Upper lobe of left lung (tissue), 4 donors: Measurements from ENCODE around the gene AHRR.

Source experiments
- EP300 ChIP-seq, 4 donors: sonication (generic); formaldehyde crosslinking; IDR thresholded peaks; one replicate each; pipeline ENCODE4 v1.5.1; 2017; ENCODE audit warnings: antibody characterized with exemption in 4 of 4, control low read depth in 2 of 4
- POLR2A ChIP-seq, 4 donors: fragments of 450-650 bp; IDR thresholded peaks; one replicate each; pipeline ENCODE4 v1.5.1; 2016 to 2017; ENCODE audit warnings: antibody characterized with exemption in 4 of 4, mild to moderate bottlenecking in 2 of 4
- POLR2AphosphoS5 ChIP-seq, 2 donors: sonication (generic); formaldehyde crosslinking; IDR thresholded peaks; one replicate each; pipeline ENCODE4 v1.5.1; 2017; ENCODE audit warnings: antibody characterized with exemption in 2 of 2
- TF ChIP-seq, protein P1 (sequence below), 6 experiments: fragments of 450-650 bp in 4 of 6; fragments of 200-600 bp in 2 of 6; sonication (generic) in 2 of 6; IDR thresholded peaks; one replicate each; pipeline ENCODE4 v1.5.1; 2016 to 2019; ENCODE audit warnings: antibody characterized with exemption in 6 of 6

DNA sequence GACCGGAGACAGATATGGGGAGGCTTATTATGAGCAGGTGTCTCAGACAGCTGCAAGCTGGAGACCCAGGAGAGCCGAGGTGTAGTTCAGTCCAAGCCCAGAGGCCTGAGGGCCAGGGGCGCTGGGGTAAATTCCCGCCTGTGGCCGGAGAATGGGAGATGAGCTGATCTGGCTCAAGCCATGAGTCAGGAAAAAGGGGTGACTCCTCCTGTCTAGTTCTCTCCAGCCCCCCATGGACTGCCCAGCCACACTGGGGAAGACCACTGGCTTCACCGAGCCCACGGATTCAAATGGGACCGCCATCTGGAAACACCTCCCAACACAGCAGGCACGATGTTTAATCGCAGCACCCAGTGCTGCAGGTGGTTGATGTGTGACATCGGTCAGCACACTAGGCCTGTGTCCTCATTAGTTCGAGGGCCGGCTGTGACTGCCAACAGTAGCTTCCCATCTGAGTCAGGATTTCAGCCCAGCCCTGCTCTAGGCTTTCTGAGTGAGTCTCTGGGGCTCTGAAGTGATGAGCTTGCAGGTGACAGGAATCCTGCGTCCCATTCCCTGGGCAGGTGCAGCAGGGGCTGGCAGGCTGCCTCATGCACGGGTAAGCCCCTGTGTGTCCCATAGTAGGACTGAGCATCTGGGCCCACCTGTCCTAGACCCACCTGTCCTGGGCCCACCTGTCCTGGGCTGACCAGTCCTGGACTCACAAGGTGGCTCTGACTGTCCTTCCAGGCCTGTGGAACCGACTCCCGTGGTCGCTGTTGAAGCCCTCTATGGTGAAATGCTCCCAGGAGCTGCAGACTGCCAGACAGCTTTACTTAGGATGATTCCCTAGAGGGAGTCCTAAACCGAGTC is 49.7 kb downstream of the AHRR start:
- TF ChIP-seq, protein P1, sequence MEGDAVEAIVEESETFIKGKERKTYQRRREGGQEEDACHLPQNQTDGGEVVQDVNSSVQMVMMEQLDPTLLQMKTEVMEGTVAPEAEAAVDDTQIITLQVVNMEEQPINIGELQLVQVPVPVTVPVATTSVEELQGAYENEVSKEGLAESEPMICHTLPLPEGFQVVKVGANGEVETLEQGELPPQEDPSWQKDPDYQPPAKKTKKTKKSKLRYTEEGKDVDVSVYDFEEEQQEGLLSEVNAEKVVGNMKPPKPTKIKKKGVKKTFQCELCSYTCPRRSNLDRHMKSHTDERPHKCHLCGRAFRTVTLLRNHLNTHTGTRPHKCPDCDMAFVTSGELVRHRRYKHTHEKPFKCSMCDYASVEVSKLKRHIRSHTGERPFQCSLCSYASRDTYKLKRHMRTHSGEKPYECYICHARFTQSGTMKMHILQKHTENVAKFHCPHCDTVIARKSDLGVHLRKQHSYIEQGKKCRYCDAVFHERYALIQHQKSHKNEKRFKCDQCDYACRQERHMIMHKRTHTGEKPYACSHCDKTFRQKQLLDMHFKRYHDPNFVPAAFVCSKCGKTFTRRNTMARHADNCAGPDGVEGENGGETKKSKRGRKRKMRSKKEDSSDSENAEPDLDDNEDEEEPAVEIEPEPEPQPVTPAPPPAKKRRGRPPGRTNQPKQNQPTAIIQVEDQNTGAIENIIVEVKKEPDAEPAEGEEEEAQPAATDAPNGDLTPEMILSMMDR (IDR thresholded peaks at IDR 0.05) = no peak
- TF ChIP-seq POLR2AphosphoS5 (IDR thresholded peaks at IDR 0.05) = no peak
- no peak for TF ChIP-seq EP300 (IDR thresholded peaks at IDR 0.05)
- no peak for TF ChIP-seq POLR2A (IDR thresholded peaks at IDR 0.05)
